SK-N-MC (cell line): ENCODE data around the gene TRMT61B.

Experiments used
- DNase-seq: peaks from one replicate; pipeline ENCODE4 v3.0.0-alpha.2; 2011; ENCODE audit warnings: low read depth, low spot score
- H3K27ac ChIP-seq: fragments of 200-600 bp; sonication (generic); 2 replicates; pipeline ENCODE4 v1.5.1; 2016; ENCODE audit warnings: mixed run types
- H3K36me3 ChIP-seq: fragments of 200-600 bp; sonication (generic); 2 replicates; pipeline ENCODE4 v1.6.1; 2017; ENCODE audit warnings: antibody characterized with exemption, low read length, mixed read lengths; ENCODE audit not compliant: insufficient read depth
- H3K4me3 ChIP-seq: fragments of 200-600 bp; sonication (generic); 2 replicates; pipeline ENCODE4 v1.5.1; 2016
- H3K9ac ChIP-seq: fragments of 200-600 bp; sonication (generic); 2 replicates; pipeline ENCODE4 v1.8.0; 2017; ENCODE audit warnings: mixed run types, mixed read lengths; ENCODE audit not compliant: insufficient read length
- H3K9me3 ChIP-seq: fragments of 200-600 bp; sonication (generic); 2 replicates; pipeline ENCODE4 v1.6.1; 2017; ENCODE audit warnings: low read depth, mild to moderate bottlenecking, antibody characterized with exemption, low read length, moderate library complexity, mixed read lengths
- EZH2 ChIP-seq: fragments of 200-600 bp; sonication (generic); IDR thresholded peaks from one replicate; pipeline ENCODE4 v1.6.1; 2017; ENCODE audit warnings: antibody characterized with exemption
- FOXP2 ChIP-seq: optimal IDR thresholded peaks from 2 replicates; pipeline ENCODE3; 2011; ENCODE audit warnings: mild to moderate bottlenecking, moderate library complexity; ENCODE audit not compliant: insufficient read depth; ENCODE audit errors: extremely low read length, control extremely low read depth
- POLR2AphosphoS5 ChIP-seq: IDR thresholded peaks from 2 replicates; pipeline ENCODE4 v1.6.1; 2012; ENCODE audit warnings: mild to moderate bottlenecking, low read depth, low read length, borderline replicate concordance

TRMT61B gene

GRCh38 chr2:28870146-28870891, at the start of gene TRMT61B:
Gene TRMT61B, minus strand, starts transcription at chr2:28870309. Its CDS starts 32 bp downstream, at chr2:28870277.
- DNase-seq: peak; percentile 56
- peak within 1 kb of the TSS; percentile 94 for H3K4me3 ChIP-seq
- peak within 1 kb of the TSS; percentile 75 for H3K27ac ChIP-seq
- peaks cover 10% of the 10 kb centered on the region; the same call in 1 of the 2 replicates for H3K36me3 ChIP-seq
- no peaks in the 10 kb centered on the region for H3K9me3 ChIP-seq
- TF ChIP-seq POLR2AphosphoS5 (peak; percentile 98), FOXP2 (peak; percentile 71), EZH2 (no peak)
- peak within 1 kb of the TSS; percentile 96 for H3K9ac ChIP-seq

GRCh38 chr2:28915939-28916338, 45.8 kb upstream of the TRMT61B start:
- Histone ChIP-seq H3K36me3 (peaks cover 82% of the 10 kb centered on the region), H3K4me3 (no peak overlapping the region), H3K9me3 (no peaks in the 10 kb centered on the region), H3K9ac (no peak overlapping the region), H3K27ac (no peak overlapping the region)
- no peak for TF ChIP-seq FOXP2
- no peak for TF ChIP-seq EZH2
- TF ChIP-seq POLR2AphosphoS5: no peak
- no peak for DNase-seq

DNA sequence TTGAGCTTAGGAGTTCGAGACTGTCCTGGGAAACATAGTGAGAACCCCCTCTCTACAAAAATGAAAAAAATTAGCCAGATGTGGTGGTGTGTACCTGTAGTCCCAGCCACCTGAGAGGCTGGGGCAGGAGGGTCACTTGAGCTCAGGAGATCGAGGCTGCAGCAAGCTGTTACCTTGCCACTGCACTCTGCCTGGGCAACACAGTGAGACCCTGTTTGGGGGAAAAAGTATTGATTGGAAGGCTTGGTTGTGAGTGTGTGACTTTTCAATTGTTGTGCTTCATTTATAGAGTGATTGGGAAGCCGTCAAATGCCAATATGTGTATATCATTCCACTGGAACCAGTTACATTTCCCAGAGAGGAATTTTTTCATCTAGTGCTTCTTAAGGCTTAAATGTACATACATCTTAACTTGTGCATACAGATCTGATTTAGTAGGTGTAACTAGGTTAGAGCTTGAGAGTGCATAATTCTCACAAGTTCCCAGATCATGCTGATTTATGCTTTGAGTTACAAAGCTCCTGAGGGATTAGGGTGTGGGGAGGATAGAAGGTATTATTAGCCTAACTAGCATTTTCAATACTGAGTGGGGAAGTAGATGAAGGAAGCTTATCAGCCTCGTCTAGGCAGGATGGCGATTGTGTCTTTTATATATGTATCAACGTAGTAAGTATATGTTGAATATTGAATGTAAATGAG, 39.7 kb upstream of the TRMT61B start:
- Histone ChIP-seq H3K27ac (no peak overlapping the region), H3K4me3 (no peak overlapping the region), H3K9ac (no peak overlapping the region), H3K36me3 (peaks cover 94% of the 10 kb centered on the region), H3K9me3 (no peaks in the 10 kb centered on the region)
- TF ChIP-seq EZH2 (no peak), POLR2AphosphoS5 (no peak)
- no peak for DNase-seq

DNA sequence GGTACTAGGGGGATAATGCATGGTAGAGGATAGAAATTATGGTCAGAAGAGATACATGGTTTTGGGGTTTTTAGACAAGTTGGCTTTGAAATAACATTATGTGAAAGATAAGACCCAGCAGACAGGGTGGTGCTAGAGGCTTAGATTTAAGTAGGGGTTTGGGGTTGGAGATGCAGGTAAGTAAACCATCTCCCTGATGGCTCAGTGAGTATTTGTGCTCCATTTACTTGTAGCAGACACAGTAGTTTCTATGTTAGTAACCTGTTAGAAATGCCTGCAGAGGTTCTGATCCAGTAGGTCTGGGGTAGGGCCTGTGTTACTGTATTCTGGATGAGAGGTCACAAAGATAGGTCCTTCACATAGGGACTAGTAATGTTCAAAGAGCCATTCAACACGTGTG, 38.1 kb upstream of the TRMT61B start:
- Histone ChIP-seq H3K9ac (no peak overlapping the region), H3K9me3 (no peaks in the 10 kb centered on the region), H3K27ac (no peak overlapping the region), H3K4me3 (no peak overlapping the region), H3K36me3 (peaks cover 94% of the 10 kb centered on the region)
- TF ChIP-seq FOXP2: no peak
- no peak for TF ChIP-seq EZH2
- DNase-seq: no peak

- H3K9ac ChIP-seq: no peak overlapping the region
- no peak for TF ChIP-seq FOXP2
- no peak for TF ChIP-seq POLR2AphosphoS5
- TF ChIP-seq EZH2: no peak
- H3K27ac ChIP-seq: no peak overlapping the region
- no peak overlapping the region for H3K4me3 ChIP-seq
- H3K36me3 ChIP-seq: peaks cover 95% of the 10 kb centered on the region
- H3K9me3 ChIP-seq: no peaks in the 10 kb centered on the region
- DNase-seq: no peak
Measured at GRCh38 chr2:28906821-28907220, 36.7 kb upstream of the TRMT61B start.

GRCh38 chr2:28906376-28906775, 36.3 kb upstream of the TRMT61B start:
- Histone ChIP-seq H3K27ac (no peak overlapping the region), H3K36me3 (peaks cover 95% of the 10 kb centered on the region), H3K9ac (no peak overlapping the region), H3K9me3 (no peaks in the 10 kb centered on the region), H3K4me3 (no peak overlapping the region)
- DNase-seq: no peak
- TF ChIP-seq EZH2 (no peak), POLR2AphosphoS5 (no peak), FOXP2 (no peak)

- H3K9me3 ChIP-seq: no peaks in the 10 kb centered on the region
- H3K4me3 ChIP-seq: no peak overlapping the region
- DNase-seq: no peak
- no peak overlapping the region for H3K9ac ChIP-seq
- H3K27ac ChIP-seq: no peak overlapping the region
- peaks cover 96% of the 10 kb centered on the region for H3K36me3 ChIP-seq
- TF ChIP-seq EZH2: no peak
- TF ChIP-seq FOXP2: no peak
- TF ChIP-seq POLR2AphosphoS5: no peak
Measured at GRCh38 chr2:28905533-28905932, 35.4 kb upstream of the TRMT61B start.

DNA sequence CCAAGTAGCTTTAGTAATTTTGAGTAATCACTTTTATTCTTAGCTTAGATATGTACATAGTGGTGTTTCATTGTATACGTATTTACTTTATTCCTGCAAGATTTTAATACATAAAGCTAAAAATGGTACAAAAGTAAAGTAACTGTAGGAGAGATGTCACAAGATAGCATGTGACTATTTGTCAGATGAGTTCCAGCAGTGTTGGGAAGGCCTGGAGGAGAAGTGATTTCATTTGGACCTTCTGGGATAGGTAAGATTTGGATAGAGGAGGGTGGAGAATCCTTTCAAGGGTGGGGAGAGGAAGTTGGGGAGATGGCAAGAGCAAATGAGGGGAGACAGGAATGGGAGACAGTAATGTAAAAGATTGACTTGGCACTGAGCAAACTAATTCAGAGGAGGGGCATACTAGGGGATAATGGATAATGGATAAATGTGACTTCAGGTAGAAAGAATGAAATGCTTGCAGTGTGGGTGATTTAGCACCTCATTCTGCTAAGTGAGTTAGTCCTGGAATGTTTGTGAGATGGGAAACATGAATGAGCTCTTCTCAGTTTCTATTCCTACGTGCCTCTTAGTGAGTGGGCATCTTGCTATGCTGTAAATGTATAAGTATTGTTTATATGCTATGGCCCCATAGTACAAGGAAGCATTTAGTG, 34.8 kb upstream of the TRMT61B start:
- H3K9me3 ChIP-seq: no peaks in the 10 kb centered on the region
- H3K36me3 ChIP-seq: peaks cover 91% of the 10 kb centered on the region
- no peak overlapping the region for H3K9ac ChIP-seq
- DNase-seq: no peak
- no peak for TF ChIP-seq FOXP2
- no peak for TF ChIP-seq EZH2
- TF ChIP-seq POLR2AphosphoS5: no peak
- H3K27ac ChIP-seq: no peak overlapping the region
- no peak overlapping the region for H3K4me3 ChIP-seq

DNA sequence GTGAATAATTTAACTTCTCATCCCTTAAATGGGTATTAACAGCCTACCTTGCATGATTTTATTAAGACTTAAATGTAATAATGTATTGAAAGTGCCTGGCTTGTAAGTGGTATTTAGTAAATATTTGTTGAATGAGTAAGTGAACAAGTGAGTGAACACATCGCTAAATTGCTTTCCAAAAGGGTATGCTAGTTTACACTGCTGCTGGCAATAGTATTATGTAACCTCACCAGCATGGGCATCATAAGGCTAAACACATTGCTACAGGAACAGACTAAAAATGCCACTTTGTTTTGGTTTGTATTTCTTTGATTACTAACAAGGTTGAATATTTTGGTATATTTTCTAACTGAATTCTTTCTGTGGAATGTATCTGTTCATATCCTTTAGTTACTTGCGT, 34.2 kb upstream of the TRMT61B start:
- DNase-seq: no peak
- no peak overlapping the region for H3K4me3 ChIP-seq
- TF ChIP-seq EZH2 (no peak), FOXP2 (no peak), POLR2AphosphoS5 (no peak)
- no peak overlapping the region for H3K9ac ChIP-seq
- H3K27ac ChIP-seq: no peak overlapping the region
- peaks cover 89% of the 10 kb centered on the region for H3K36me3 ChIP-seq
- no peaks in the 10 kb centered on the region for H3K9me3 ChIP-seq
